ENCODE data around the gene MACROH2A1.

Gene MACROH2A1

DNA sequence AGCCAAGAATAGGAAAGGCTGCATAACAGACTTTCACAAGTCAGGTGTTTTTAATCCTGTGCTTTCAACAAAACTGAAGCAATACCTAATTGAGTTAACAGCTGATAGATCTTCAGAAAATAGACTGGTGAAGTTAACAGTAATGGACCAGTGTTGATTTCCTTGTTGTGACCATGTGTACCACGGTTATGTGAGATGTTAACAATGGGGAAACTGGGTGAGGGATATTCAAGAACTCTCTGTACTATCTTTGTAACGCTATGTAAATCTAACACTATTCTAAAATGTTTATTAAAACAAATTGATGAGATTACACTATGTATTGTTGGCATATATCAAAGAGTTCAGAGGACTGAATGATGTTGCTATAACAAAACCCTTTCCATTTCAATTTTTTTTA is 36.9 kb downstream of the MACROH2A1 start:
- no peak for TF ChIP-seq CTCF (IDR thresholded peaks at IDR 0.05; ENCODE audit: borderline replicate concordance, insufficient read depth, low read depth, low read length)
- H3K4me3 ChIP-seq (ENCODE audit: low read depth, low read length): no peak overlapping the region

GRCh38 chr5:135360278-135361274 is 38.5 kb downstream of the MACROH2A1 start:
- TF ChIP-seq CTCF (IDR thresholded peaks at IDR 0.05; ENCODE audit: borderline replicate concordance, insufficient read depth, low read depth, low read length): no peak

GRCh38 chr5:135359374-135360165 is 39.5 kb downstream of the MACROH2A1 start:
- TF ChIP-seq CTCF (IDR thresholded peaks at IDR 0.05; ENCODE audit: borderline replicate concordance, insufficient read depth, low read depth, low read length): no peak
- no peak overlapping the region for H3K4me3 ChIP-seq (ENCODE audit: low read depth, low read length)

More at GRCh38 chr5:135360278-135361274, 38.5 kb downstream of the MACROH2A1 start:
- no peak overlapping the region for H3K4me3 ChIP-seq (ENCODE audit: low read depth, low read length)

GRCh38 chr5:135357685-135358084 is 41.3 kb downstream of the MACROH2A1 start:
- H3K4me3 ChIP-seq (ENCODE audit: low read depth, low read length): no peak overlapping the region
- no peak for TF ChIP-seq CTCF (IDR thresholded peaks at IDR 0.05; ENCODE audit: borderline replicate concordance, insufficient read depth, low read depth, low read length)

DNA sequence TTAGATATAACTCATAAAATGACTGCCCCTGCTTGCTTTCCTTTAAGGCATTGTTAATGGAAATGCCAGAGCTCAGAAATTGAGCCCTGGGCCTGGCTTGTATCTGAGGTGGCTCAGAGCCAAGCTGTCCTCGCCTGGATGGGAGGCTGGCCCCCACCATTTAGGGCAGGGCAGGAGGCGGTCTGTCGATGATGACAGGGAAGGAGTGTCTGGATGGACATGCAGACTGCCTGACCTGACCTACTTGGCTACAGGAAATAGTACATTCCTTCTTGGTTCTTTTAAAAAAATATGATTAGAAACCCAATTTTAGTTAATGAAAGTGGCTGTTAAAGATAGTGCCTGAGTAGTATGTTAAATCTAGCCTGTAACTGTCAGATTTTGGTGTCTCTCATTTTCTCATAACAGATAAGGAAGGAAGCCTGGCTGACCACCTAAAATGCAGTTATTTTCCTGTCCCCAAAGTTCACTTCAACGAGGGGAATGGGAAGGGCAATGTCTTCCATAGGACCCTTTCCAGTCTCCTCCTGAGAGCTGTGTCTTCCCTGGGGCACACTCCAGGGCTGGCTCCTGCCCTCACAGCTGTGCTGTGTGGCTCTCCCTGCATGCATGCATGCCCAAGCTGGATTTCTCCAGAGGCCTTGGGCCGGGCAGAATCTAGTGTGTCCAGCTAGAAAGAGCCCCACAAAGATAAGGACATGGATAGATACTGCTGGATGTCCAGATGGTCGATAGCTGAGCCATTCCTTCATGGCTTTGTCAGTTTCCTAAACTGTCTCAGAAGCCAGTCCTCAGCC is 42.3 kb downstream of the MACROH2A1 start:
- H3K4me3 ChIP-seq (ENCODE audit: low read depth, low read length): no peak overlapping the region
- no peak for TF ChIP-seq CTCF (IDR thresholded peaks at IDR 0.05; ENCODE audit: borderline replicate concordance, insufficient read depth, low read depth, low read length)

DNA sequence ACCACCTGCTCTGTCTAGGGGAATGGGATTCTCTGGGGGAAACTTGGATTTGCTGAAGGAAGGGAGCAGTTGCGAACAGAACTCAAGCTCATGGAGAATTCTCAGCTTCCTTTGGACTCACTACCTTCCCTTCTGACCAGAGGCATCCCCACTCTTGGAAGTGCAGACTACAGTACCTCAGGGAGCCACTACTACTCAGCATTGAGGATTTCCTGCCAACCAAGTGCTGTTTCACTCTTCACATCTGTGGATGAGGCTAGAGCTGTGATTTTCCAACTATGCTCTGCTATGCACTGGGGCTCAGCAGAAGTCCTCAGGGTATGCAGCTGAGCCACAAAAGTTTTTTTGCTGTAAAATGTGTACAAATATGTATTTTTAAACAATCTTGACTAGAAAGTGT is 43.9 kb downstream of the MACROH2A1 start:
- H3K4me3 ChIP-seq (ENCODE audit: low read depth, low read length): no peak overlapping the region
- no peak for TF ChIP-seq CTCF (IDR thresholded peaks at IDR 0.05; ENCODE audit: borderline replicate concordance, insufficient read depth, low read depth, low read length)

Measured in GM12875 (cell line).